NCI-H2081 treated with DMSO at 0.1 percent for 48 hours (cell line): Measurements from ENCODE around the gene MLLT10.

ENCODE experiments used
- DNase-seq: peaks from one replicate; lab custom pipeline; 2025; lab: John Stamatoyannopoulos, UW

Gene MLLT10

GRCh38 chr10:21501731-21502347 is 32.2 kb upstream of the MLLT10 start:
- no peak for DNase-seq

DNA sequence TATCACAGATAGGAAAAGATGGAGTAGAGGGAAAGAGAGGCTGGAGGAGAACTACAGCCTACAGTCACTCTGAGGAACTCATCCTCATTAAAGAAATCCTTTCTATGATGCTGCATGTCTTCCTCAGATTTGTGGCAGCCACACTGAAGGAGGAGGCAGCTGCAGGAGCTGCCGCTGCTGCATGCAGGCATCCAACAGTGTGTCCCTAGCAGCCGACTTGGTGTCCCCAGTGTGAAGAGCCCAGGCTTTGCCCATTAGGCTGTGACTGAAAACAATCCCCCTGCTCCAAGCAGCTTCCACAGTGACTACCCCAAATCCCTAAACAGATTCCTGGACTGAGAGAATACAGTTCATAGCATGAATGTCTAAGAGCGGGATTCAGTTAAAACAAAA is 31.7 kb upstream of the MLLT10 start:
- no peak for DNase-seq

DNA sequence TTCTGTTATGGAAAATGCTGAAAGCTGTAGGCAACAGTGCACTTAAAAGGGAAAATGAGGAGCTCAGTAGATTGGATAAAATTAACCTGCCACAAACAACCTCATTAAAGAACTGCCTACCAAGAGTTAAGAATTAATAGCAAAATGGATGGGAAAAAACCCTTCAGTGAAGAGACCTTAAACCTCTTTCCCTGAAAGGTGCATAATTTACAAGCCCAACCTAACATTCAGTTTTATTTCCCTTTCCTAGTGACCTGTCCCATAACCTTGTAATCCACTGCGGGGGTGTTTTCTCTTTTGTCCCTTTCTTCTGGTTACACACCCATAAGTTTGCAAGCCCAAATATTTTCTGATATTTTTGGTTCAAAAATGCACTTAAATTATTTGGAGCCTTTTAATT is 30.5 kb upstream of the MLLT10 start:
- DNase-seq, result no peak

- DNase-seq, result no peak
These were observed 28.2 kb upstream of the MLLT10 start for GRCh38 chr10:21505711-21506278.

DNA sequence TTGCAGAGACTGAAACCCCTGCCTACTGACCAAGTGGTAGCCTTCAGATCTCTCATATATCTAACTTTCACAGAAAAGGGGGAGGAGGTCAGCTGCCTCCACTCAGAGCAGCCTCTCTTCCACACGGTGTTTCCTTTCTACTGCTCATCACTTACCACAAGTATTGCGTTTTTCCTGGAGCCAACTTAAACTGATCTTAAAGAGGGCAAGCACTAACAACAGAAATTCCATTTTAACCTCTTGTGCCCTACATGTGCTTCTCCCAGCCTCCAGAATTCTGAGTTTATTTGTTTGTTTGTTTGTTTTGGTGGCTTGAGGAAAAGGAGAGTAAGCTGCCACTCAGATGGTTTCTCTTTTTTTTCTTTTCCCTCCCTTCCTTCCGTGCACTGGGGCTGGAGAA is 27.7 kb upstream of the MLLT10 start:
- no peak for DNase-seq

DNA sequence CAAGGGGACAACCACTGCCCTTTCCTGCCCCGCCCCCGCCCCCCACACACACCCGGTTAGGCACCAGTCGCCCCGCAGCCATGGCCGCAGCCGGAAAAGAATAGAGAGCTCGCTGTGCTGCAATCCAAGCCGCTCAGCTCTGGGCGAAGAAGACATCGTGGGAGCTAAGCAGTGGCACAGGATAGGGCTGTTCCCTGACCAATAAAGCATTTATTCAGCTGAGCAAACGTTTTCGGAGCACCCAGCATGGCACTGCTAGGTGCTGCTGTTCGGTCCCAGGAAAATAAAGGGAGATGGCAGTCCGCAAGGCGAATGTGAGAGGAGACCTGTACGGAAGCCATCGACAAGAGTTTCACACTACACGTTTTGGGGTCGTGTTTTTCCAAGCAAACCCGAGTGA is 26.9 kb upstream of the MLLT10 start:
- no peak for DNase-seq

GRCh38 chr10:21508706-21509331 is 25.2 kb upstream of the MLLT10 start:
- DNase-seq, result no peak

DNA sequence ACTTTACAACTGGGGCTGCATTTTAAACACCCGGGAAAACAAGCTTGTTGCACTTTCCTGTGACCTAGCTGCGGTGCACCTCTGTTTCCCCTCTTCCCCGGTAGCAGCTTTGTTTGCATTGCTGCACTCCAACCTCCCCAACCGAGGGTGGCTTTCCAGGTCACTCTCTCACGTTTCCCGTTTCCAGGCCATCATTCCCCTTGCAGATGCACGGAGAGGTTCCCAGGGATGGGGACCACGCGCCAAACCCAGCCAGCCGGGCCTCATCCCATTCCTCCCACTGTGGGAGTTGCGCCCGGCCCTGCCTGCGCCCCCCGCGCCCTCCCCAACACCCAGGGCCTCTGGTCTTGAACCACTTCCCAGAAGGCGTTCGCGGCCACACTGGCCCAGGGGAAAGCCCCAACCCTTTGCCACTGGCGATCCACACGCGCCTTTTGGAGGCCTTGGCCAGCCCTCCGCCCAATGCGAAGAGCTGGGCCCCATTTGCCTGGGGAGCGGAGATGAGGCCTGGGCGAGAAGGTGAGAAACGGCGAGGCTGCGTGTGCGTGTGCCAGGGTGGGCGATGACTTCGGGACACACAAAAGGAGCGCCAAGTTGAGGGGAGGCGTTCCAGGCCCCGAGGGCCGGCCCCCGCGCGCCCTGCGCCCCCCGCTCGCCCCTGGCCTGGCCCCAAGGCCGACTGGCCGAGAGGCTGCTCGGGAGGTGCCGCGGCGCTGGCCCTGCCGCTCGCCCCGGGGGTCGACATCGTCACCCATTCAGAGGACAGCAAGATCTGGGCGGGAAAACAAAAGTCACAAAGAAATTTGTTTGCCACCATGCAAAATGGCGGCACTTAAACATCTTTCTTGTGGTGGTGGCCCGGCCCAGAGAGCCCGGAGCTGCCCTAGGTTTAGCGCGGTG is 24.4 kb upstream of the MLLT10 start:
- no peak for DNase-seq

- no peak for DNase-seq
These were observed 23.6 kb upstream of the MLLT10 start for GRCh38 chr10:21510241-21511094.

GRCh38 chr10:21511095-21511570 is 22.9 kb upstream of the MLLT10 start:
- no peak for DNase-seq

DNA sequence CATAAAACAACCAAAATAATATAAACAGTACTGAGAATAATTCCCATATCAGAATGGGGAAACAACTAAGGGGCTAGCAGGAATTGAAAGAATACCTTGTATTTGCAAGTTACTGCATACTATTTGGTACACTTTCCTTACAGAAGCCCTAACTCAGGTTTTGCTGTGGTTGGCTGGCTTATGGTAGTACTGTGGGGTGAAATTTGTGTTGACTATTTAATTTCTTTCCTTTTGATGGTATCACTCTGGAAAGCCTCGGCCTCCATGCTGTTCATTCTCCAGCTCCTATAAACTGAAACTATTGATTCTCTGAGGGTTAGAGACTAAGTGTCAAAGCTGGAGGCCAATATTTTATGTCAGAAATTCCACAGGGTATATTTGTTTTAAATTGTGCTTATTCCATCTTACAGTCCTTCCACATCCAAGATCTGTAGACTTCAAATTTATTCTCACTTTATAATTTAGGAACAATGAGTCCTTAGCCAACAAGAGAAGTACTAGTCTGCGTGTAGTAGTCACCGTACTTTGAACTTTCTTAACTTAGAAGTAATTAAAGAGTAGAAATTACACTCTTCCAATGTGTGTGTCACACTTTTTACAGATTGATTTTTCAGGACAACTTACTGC is 22.0 kb upstream of the MLLT10 start:
- DNase-seq, result no peak

- no peak for DNase-seq
These were observed 21.2 kb upstream of the MLLT10 start for GRCh38 chr10:21512573-21513404.

- DNase-seq, result no peak
These were observed 20.6 kb upstream of the MLLT10 start for GRCh38 chr10:21513405-21513788.

- DNase-seq, result no peak
These were observed 19.8 kb upstream of the MLLT10 start for GRCh38 chr10:21514129-21514817.

GRCh38 chr10:21514818-21515351 is 19.1 kb upstream of the MLLT10 start:
- no peak for DNase-seq

DNA sequence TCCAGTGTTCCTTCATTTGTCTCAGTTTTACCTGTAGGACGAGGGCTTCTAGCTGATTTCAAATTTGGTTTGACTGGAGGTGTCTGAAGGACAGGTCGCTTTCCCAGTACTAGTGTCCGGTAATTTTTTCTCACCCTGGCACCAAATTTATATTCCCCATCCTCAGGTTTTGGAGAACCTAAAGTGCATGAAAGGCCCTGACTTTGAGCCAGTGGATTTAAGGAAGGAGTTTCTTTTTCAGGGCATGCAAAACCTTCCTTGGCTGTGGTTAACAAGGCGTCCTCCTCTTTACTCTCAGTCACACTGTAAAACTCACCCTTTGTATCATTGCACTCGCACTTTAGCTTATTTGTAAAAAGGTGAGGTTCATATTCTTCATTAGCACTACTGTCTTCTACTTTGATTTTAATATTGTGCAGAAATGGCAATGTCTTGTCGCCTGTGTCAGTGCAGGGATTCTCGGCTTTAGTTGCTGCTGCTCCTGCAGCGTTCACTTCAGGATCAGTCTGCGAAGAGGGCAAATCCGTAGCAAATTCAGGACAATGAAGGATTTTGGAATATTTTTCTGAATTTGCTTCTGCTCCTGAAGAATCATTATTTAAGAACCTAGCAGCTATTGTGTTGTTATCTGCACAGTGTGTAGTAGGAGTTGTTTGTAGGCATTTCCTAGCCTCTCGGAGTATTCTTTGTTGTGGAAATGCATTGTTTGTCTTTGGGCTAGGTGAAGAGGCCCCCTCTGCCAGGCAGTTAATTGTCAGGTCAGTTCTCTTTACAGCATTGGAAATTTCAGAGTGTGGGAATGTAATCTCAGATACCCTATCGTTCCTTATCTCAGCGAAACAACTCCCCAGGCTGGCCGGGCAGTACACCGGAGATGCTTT is 18.4 kb upstream of the MLLT10 start:
- DNase-seq, result no peak

DNA sequence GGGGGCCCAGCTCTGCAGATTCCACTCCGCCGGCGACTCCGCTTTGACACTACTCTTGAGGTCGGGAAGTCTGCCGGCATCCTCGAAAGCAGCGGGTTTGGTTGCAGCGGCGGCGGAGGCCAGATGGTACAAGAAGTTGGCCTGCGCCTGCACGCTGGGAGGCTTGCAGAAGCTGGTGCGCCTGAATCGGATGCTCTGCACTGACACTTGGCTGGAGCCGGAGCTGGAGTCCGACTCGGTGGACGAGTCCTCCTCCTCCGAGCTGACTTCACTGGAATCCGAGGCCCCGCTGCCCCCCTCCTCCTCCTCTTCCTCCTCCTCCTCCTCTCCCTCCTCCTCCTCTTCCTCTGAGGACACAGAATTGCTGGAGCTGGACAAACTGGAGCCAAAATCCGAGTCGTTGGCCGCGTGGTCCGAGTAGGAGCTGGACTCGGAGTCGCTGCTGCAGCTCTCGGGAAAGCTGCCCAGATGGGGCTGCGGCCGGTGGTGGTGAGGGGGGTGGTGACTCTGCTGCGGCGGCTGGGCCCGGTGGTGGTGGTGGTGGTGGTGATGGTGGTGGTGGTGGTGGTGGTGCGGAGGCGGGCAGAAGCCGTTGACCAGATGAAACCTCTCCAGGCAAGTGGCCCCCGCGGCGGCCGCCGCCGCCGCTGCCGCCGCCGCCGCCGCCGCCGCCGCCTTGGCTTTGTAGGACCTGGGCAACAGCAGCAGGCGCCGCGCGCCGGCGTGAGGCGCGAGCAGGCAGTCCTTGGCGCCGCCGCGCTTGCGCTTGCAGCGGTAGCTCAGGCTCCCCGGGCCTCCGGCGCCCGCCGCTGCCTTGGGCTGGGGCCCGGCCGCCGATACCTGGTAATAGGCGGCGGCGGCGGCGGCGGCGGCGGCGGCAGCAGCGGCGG is 17.5 kb upstream of the MLLT10 start:
- DNase-seq, result no peak
